ENCODE results near the gene INMT.

- TF ChIP-seq CTCF (IDR thresholded peaks at IDR 0.05): no peak
- no peak for TF ChIP-seq ZFX (IDR thresholded peaks at IDR 0.05; ENCODE audit: borderline replicate concordance)
Measured at GRCh38 chr7:30731581-30731980, 20.4 kb upstream of the INMT start.
